ENCODE results near the gene SLC24A3. TPM values are rescaled to one million over a fixed set of nuclear protein-coding genes. Genes with fewer than 3 reads are reported as not detected.
A peak's percentile ranks its signal among the peaks of the same experiment; 100 is the strongest.

The SLC24A3 gene
- polyA plus RNA-seq, 1 experiment = 1.7 TPM

GRCh38 chr20:19185083-19185482 is 27.4 kb upstream of the SLC24A3 start:
- TF ChIP-seq CTCF (IDR thresholded peaks at IDR 0.05; ENCODE audit: insufficient read depth, low read depth, low read length) = no peak
- H3K27me3 ChIP-seq (ENCODE audit: control insufficient read depth, insufficient read depth, low read length) = no peaks in the 10 kb centered on the region
- ChIA-PET CTCF (interaction anchor here (1.2 kb wide), 1 partner anchor 553 kb away, joined by 3 read pairs; no protein-coding TSS in a partner anchor), POLR2A (no interaction called here)
- H3K36me3 ChIP-seq (ENCODE audit: control insufficient read depth, insufficient read depth, low read length) = no peaks in the 10 kb centered on the region
- DNase-seq (ENCODE audit: low read depth) = no peak
- no peak overlapping the region for H3K4me3 ChIP-seq (ENCODE audit: low read depth, low read length)

GRCh38 chr20:19193349-19193748 is 19.1 kb upstream of the SLC24A3 start:
- no peak overlapping the region for H3K4me3 ChIP-seq (ENCODE audit: low read depth, low read length)
- TF ChIP-seq CTCF (IDR thresholded peaks at IDR 0.05; ENCODE audit: insufficient read depth, low read depth, low read length) = no peak
- H3K27me3 ChIP-seq (ENCODE audit: control insufficient read depth, insufficient read depth, low read length) = no peaks in the 10 kb centered on the region
- no peak for DNase-seq (ENCODE audit: low read depth)
- H3K36me3 ChIP-seq (ENCODE audit: control insufficient read depth, insufficient read depth, low read length) = no peaks in the 10 kb centered on the region
- ChIA-PET CTCF (interaction anchor here (0.8 kb wide), 1 partner anchor 12 kb away, joined by 4 read pairs; no protein-coding TSS in a partner anchor), POLR2A (no interaction called here)

GRCh38 chr20:19205981-19206396 is 6.5 kb upstream of the SLC24A3 start:
- ChIA-PET CTCF (interaction anchor here (0.5 to 5.6 kb wide), 33 partner anchors 8 to 1524 kb away, joined by 3 to 145 read pairs (median 4); no protein-coding TSS in a partner anchor), POLR2A (no interaction called here)
- peaks cover under 1% of the 10 kb centered on the region for H3K27me3 ChIP-seq (ENCODE audit: control insufficient read depth, insufficient read depth, low read length)
- TF ChIP-seq CTCF (IDR thresholded peaks at IDR 0.05; ENCODE audit: insufficient read depth, low read depth, low read length) = peak; percentile 87
- DNase-seq (ENCODE audit: low read depth) = no peak
- no peaks in the 10 kb centered on the region for H3K36me3 ChIP-seq (ENCODE audit: control insufficient read depth, insufficient read depth, low read length)
- H3K4me3 ChIP-seq (ENCODE audit: low read depth, low read length) = no peak overlapping the region

- ChIA-PET POLR2A (no interaction called here), CTCF (interaction anchor here (1.1 to 5.6 kb wide), 5 partner anchors 10 to 455 kb away, joined by 3 to 145 read pairs (median 6); no protein-coding TSS in a partner anchor)
- no peak for TF ChIP-seq CTCF (IDR thresholded peaks at IDR 0.05; ENCODE audit: insufficient read depth, low read depth, low read length)
- no peak overlapping the region for H3K4me3 ChIP-seq (ENCODE audit: low read depth, low read length)
- peaks cover 8% of the 10 kb centered on the region for H3K27me3 ChIP-seq (ENCODE audit: control insufficient read depth, insufficient read depth, low read length)
- no peaks in the 10 kb centered on the region for H3K36me3 ChIP-seq (ENCODE audit: control insufficient read depth, insufficient read depth, low read length)
- DNase-seq (ENCODE audit: low read depth) = no peak
Observed at GRCh38 chr20:19207541-19207940, 4.9 kb upstream of the SLC24A3 start.

GRCh38 chr20:19210391-19211155 is 1.9 kb upstream of the SLC24A3 start:
- TF ChIP-seq CTCF (IDR thresholded peaks at IDR 0.05; ENCODE audit: insufficient read depth, low read depth, low read length) = no peak
- peak; percentile 31 for DNase-seq (ENCODE audit: low read depth)
- H3K27me3 ChIP-seq (ENCODE audit: control insufficient read depth, insufficient read depth, low read length) = peaks cover 16% of the 10 kb centered on the region
- ChIA-PET CTCF (interaction anchor here (1.6 to 1.9 kb wide), 2 partner anchors 373 to 452 kb away, joined by 8 to 10 read pairs; no protein-coding TSS in a partner anchor), POLR2A (no interaction called here)
- no peaks in the 10 kb centered on the region for H3K36me3 ChIP-seq (ENCODE audit: control insufficient read depth, insufficient read depth, low read length)
- no peak overlapping the region for H3K4me3 ChIP-seq (ENCODE audit: low read depth, low read length)

Measured in BJ (cell line).